Heart right ventricle (tissue), 16 donors: Measurements from ENCODE around the gene IQGAP2. TPM values are rescaled to one million over a fixed set of nuclear protein-coding genes. Genes with fewer than 3 reads are reported as not detected.
"Not testable (repeated sequence)": the region's sequence is repeated elsewhere in the genome, so short reads cannot be mapped to it uniquely, and the experiment has no call there.

Experiments
- ATAC-seq, 8 donors: fragments of 200-7000 bp; cut with Tn5 transposase; one replicate each; pipeline ENCODE4 v1.9.1; 2020; ENCODE audit warnings: mild to moderate bottlenecking in 8 of 8, moderate library complexity in 8 of 8, moderate number of reproducible peaks in 1 of 8
- DNase-seq, 2 donors: peaks; one replicate each; pipeline ENCODE4 v3.0.0-alpha.2; 2020
- H3K27ac ChIP-seq, 10 donors: fragments of 200-600 bp; sonication (generic) in 2 of 10; one replicate each; pipeline versions ENCODE4 v1.5.0 to v1.8.0; 2020 to 2022; ENCODE audit warnings: mild to moderate bottlenecking in 3 of 10
- H3K27me3 ChIP-seq, 7 donors: fragments of 200-600 bp; one replicate each; pipeline ENCODE4 v1.8.0; 2021 to 2022; ENCODE audit warnings: mild to moderate bottlenecking in 2 of 7
- H3K36me3 ChIP-seq, 9 donors: fragments of 200-600 bp; sonication (generic) in 1 of 9; one replicate each; pipeline versions ENCODE4 v1.5.0 to v1.8.0; 2020 to 2022; ENCODE audit warnings: mild to moderate bottlenecking in 2 of 9
- H3K4me1 ChIP-seq, 9 donors: fragments of 200-600 bp; sonication (generic) in 1 of 9; one replicate each; pipeline versions ENCODE4 v1.5.0 to v1.8.0; 2020 to 2022; ENCODE audit warnings: mild to moderate bottlenecking in 4 of 9
- H3K4me3 ChIP-seq, 10 donors: fragments of 200-600 bp; sonication (generic) in 2 of 10; one replicate each; pipeline versions ENCODE4 v1.5.0 to v1.8.0; 2020 to 2022; ENCODE audit warnings: mild to moderate bottlenecking in 7 of 10, moderate library complexity in 2 of 10
- H3K9me3 ChIP-seq, 11 donors: fragments of 200-600 bp in 10 of 11; sonication (generic) in 2 of 11; one replicate each; pipeline versions ENCODE4 v1.5.0 to v1.8.0; 2013 to 2022; ENCODE audit warnings: mild to moderate bottlenecking in 2 of 11, control low read depth in 1 of 11, moderate library complexity in 1 of 11
- CTCF ChIP-seq, 9 donors: fragments of 200-600 bp; sonication (generic) in 2 of 9; IDR thresholded peaks; one replicate each; pipeline versions ENCODE4 v1.5.0 to v1.8.0; 2021 to 2022; ENCODE audit warnings: antibody characterized with exemption in 9 of 9, mild to moderate bottlenecking in 5 of 9, moderate library complexity in 1 of 9
- WGBS, 2 donors: extraction: QIAGEN DNeasy Blood & Tissue Kit; methylation state at CpG; one replicate each; pipeline ENCODE4 v1.1.7; 2013; ENCODE audit warnings: inconsistent platforms in 1 of 2; 5-methylcytosine and 5-hydroxymethylcytosine counted together
- intact Hi-C, 10 donors: fragments of 100-400 bp; cut with DNase I; formaldehyde crosslinking; loops; one replicate each; pipeline versions ENCODE4 v1.11.1 to v1.14.2; 2022
- polyA plus RNA-seq, 2 donors: library from polyadenylated mRNA; stranded (reverse); fragments of 200-250 nt; gene quantifications; one replicate each; pipeline ENCODE4 v1.2.3, GENCODE V29; 2013
- total RNA-seq, 10 donors: library from RNA; stranded (reverse); fragmentation: NEBNext Ultra II Directional in 3 of 10; extraction: Animal tissue kit (Norgen Biotek cat#: 25700) in 3 of 10; gene quantifications; one replicate each; pipeline versions ENCODE4 v1.2.1 to v1.2.4, GENCODE V29; 2021 to 2023
- donor health status: Arrhythmogenic right ventricular cardiomyopathy.
- donor health status: ischemic (EF 13 %, LVEDD 7.1; RV severe dilation, severe dysfunction).
- donor health status: healthy with polysubstance abuse.
- donor health status: DM: no; HTN: yes; CAD: no.
- donor health status: DM: no; HTN: no; CAD: no.
- donor health status: ischemic (EF 25% LVEDD 6.9; RV normal size, moderate dysfunction).
- donor health status: ischemic (EF 25% LVEDD 5.7; RV mildly dilated, moderate dysfunction).
- donor health status: healthy.
- donor health status: DM: yes; HTN: yes; CAD: no.
- donor health status: Ischemic cardiomyopathy.
- donor health status: ischemic (EF 35%, LVEDD 5.7; RV mildly dilated, moderate dysfunction).
- donor health status: nonischemic (EF 11% LVEDD 7.7; RV severe dilation, severe dysfunction).
- donor health status: DM: yes; HTN: yes; CAD: no.
- donor health status: PGD.
- donor health status: ischemic (EF 29% LVEDD 5.4; RV normal size, mild dysfunction).
- donor health status: nonischemic (EF 23%, LVEDD 6.1; RV moderate dilation, normal function).

Gene IQGAP2
- total and polyA plus RNA-seq, 12 donors: 2.5 to 22.3 (median 5.0) TPM

GRCh38 chr5:76433261-76433660 lies 30.2 kb downstream of the IQGAP2 start:
- WGBS, 2 donors: 49 to 67% methylated on average over 1 of the region's 1 CpG
- intact Hi-C loops: no loop called here
- Histone ChIP-seq H3K4me1 (no peaks in the 10 kb centered on the region), H3K9me3 (peaks cover 0 to 13% (median 0%) of the 10 kb centered on the region in 11 donors), H3K4me3 (no peak overlapping the region), H3K27me3 (peaks cover 0 to 3% (median 0%) of the 10 kb centered on the region in 7 donors), H3K36me3 (no peaks in the 10 kb centered on the region), H3K27ac (no peak overlapping the region)
- DNase-seq (no peak), ATAC-seq (no peak)
- no peak for TF ChIP-seq CTCF (IDR thresholded peaks at IDR 0.05)

- H3K36me3 ChIP-seq, H3K27me3 ChIP-seq, intact Hi-C loops, ATAC-seq, H3K27ac ChIP-seq, H3K4me1 ChIP-seq, DNase-seq, H3K4me3 ChIP-seq: not testable (repeated sequence)
- WGBS, 2 donors: 76 to 90% methylated on average over 3 of the region's 3 CpGs
- peaks cover 0 to 22% (median 0%) of the 10 kb centered on the region in 11 donors for H3K9me3 ChIP-seq
Measured at GRCh38 chr5:76437507-76437906, 34.4 kb downstream of the IQGAP2 start.

- Histone ChIP-seq H3K36me3 (no peaks in the 10 kb centered on the region), H3K27me3 (peaks cover 0 to 3% (median 0%) of the 10 kb centered on the region in 7 donors), H3K9me3 (peaks cover 0 to 22% (median 0%) of the 10 kb centered on the region in 11 donors), H3K4me3 (no peak overlapping the region), H3K4me1 (no peaks in the 10 kb centered on the region), H3K27ac (no peak overlapping the region)
- intact Hi-C loops: no loop called here
- TF ChIP-seq CTCF (IDR thresholded peaks at IDR 0.05): no peak
- ATAC-seq (no peak), DNase-seq (no peak)
- WGBS, 2 donors: 51 to 60% methylated on average over 1 of the region's 1 CpG
Measured at GRCh38 chr5:76438025-76438424, 34.9 kb downstream of the IQGAP2 start.

GRCh38 chr5:76439201-76439600 lies 36.1 kb downstream of the IQGAP2 start:
- no peak overlapping the region for H3K4me3 ChIP-seq
- no peak overlapping the region for H3K27ac ChIP-seq
- H3K4me1 ChIP-seq: no peaks in the 10 kb centered on the region
- no peak for DNase-seq
- TF ChIP-seq CTCF (IDR thresholded peaks at IDR 0.05): no peak
- H3K27me3 ChIP-seq: peaks cover 0 to 3% (median 0%) of the 10 kb centered on the region in 7 donors
- H3K36me3 ChIP-seq: no peaks in the 10 kb centered on the region
- 90 to 91% methylated on average over 1 of the region's 1 CpG for WGBS, 2 donors
- intact Hi-C loops: no loop called here
- no peak for ATAC-seq
- peaks cover 0 to 22% (median 0%) of the 10 kb centered on the region in 11 donors for H3K9me3 ChIP-seq

GRCh38 chr5:76439929-76440328 lies 36.8 kb downstream of the IQGAP2 start:
- H3K9me3 ChIP-seq: peaks cover 0 to 22% (median 0%) of the 10 kb centered on the region in 11 donors
- H3K27ac ChIP-seq: no peak overlapping the region
- H3K27me3 ChIP-seq: peaks cover 0 to 3% (median 0%) of the 10 kb centered on the region in 7 donors
- DNase-seq (no peak), ATAC-seq (no peak)
- intact Hi-C loops: no loop called here
- H3K4me1 ChIP-seq: no peaks in the 10 kb centered on the region
- H3K4me3 ChIP-seq: no peak overlapping the region
- no peaks in the 10 kb centered on the region for H3K36me3 ChIP-seq
- no peak for TF ChIP-seq CTCF (IDR thresholded peaks at IDR 0.05)
